Measurements from ENCODE around the gene LIN54. TPM values are rescaled to one million over a fixed set of nuclear protein-coding genes. Genes with fewer than 3 reads are reported as not detected.
"Not testable (repeated sequence)": the region's sequence is repeated elsewhere in the genome, so short reads cannot be mapped to it uniquely, and the experiment has no call there.

LIN54 gene
- total and polyA plus RNA-seq, 2 of the 13 experiments (the other 11 are each of a cell fraction or from before 2014, with no cell fraction given), result 25.2 to 32.9 TPM

DNA sequence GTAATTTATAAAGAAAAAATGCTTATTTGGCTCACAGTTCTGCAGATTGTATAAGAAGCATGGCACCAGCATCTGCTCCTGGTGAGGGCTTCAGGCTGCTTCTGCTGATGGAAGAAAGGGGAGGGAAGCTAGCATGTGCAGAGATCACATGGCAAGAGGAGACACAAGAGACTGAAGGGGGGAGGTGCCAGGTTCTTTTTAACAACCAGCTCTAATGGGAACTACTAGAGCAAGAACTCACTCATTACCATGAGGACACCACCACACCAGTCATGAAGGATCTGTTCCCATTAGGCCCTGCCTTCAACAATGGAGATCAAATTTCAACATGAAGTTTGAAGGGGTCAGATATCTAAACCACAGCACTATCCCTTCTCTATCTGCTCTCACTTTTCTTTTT, 14.9 kb upstream of the LIN54 start (continued):
- TF ChIP-seq ZNF576 (CRISPR knock-in tag; IDR thresholded peaks at IDR 0.05), result no peak
- TF ChIP-seq RFX1 (IDR thresholded peaks at IDR 0.05), result no peak
- TF ChIP-seq ZFY (CRISPR knock-in tag; IDR thresholded peaks at IDR 0.05), result no peak
- no peak for TF ChIP-seq ZNF747 (CRISPR knock-in tag; IDR thresholded peaks at IDR 0.05; ENCODE audit: borderline replicate concordance)
- TF ChIP-seq PAWR (CRISPR knock-in tag; IDR thresholded peaks at IDR 0.05; ENCODE audit: borderline replicate concordance), result no peak
- no peak for TF ChIP-seq ATRX (CRISPR knock-in tag; IDR thresholded peaks at IDR 0.05; ENCODE audit: borderline replicate concordance)
- no peak for TF ChIP-seq ZNF629 (CRISPR knock-in tag; conservative IDR thresholded peaks at IDR 0.05)

DNA sequence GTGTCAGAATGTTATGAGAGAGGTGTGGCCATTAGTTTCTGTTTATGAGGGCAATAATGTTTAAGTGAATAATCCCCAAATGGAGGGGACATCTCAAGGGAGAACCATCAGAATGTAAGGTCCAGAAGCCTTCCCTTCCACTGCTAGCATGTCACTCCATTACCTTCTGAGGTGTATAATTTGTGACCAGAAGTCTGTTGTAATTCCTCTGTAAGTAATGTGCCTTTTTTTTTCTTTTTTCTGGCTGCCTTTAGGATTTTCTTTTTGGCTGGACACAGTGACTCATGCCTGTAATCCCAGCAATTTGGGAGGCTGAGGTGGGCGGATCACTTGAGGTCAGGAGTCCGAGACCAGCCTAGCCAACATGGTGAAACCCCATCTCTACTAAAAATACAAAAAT, 13.6 kb upstream of the LIN54 start:
- Histone ChIP-seq H3K9me3 (ENCODE audit: low read length) (peaks cover 19% of the 10 kb centered on the region), H3K4me3 (replicated peaks in 1 of 3; ENCODE audit: insufficient read depth in 1 of 3, low read depth in 2 of 3, low read length in 3 of 3) (no peak overlapping the region), H3K27ac (ENCODE audit: extremely low read length, insufficient read depth, low read length) (no peak overlapping the region), H3K27me3 (ENCODE audit: control insufficient read depth in 1 of 2, insufficient read depth in 2 of 2, low read length in 2 of 2) (no peaks in the 10 kb centered on the region; a peak in 1 of 5 replicates), H3K9ac (ENCODE audit: insufficient read depth, low read depth, low read length) (no peak overlapping the region), H2AFZ (ENCODE audit: low read length) (no peak overlapping the region), H3K79me2 (ENCODE audit: insufficient read depth, low read length) (no peaks in the 10 kb centered on the region), H3K36me3 (replicated peaks in 1 of 2; ENCODE audit: control insufficient read depth in 1 of 2, insufficient read depth in 2 of 2, low read length in 2 of 2) (no peaks in the 10 kb centered on the region), H3K4me1 (ENCODE audit: insufficient read depth, low read length) (peaks cover 15% of the 10 kb centered on the region; the same call in 1 of the 2 replicates), H4K20me1 (ENCODE audit: insufficient read depth, low read length) (no peaks in the 10 kb centered on the region), H3K4me2 (ENCODE audit: low read depth, low read length) (no peak overlapping the region)
- no peak for FAIRE-seq
- no peak for DNase-seq (ENCODE audit: low spot score)
- CTCF ChIA-PET (ENCODE audit: low intra/inter-chr PET ratio, low total read pairs), result no interaction called here
- intact Hi-C loops (cut with micrococcal nuclease; ENCODE audit: unreplicated experiment), result no loop called here
- no peak for ATAC-seq
- BruUV-seq (replicated peaks), result no TSS peak
- 0% methylated on average over 2 of the region's 2 CpGs for WGBS (ENCODE audit: low lambda C conversion rate)
- in situ Hi-C loops (cut with HindIII; ENCODE audit: extremely low pct_ligation_motif_present, low pct_unique_long_range_greater_than_20kb), result no loop called here
- POLR2A ChIA-PET, result no interaction called here
- TF ChIP-seq ZNF563 (CRISPR knock-in tag; IDR thresholded peaks at IDR 0.05) (no peak), ZNF317 (CRISPR knock-in tag; IDR thresholded peaks at IDR 0.05) (peak; percentile 90)

DNA sequence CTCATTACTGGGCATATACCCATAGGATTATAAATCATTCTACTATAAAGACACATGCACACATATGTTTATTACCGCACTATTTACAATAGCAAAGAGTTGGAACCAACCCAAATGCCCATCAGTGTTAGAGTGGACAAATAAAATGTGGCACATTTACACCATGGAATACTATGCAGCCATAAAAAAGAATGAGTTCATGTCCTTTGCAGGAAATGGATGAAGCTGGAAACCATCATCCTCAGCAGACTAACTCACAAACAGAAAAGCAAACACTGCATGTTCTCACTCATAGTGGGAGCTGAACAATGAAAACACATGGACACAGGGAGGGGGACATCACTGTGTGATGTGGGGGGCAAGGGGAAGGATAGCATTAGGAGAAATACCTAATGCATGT, 13.0 kb upstream of the LIN54 start:
- in situ Hi-C loops (cut with HindIII; ENCODE audit: extremely low pct_ligation_motif_present, low pct_unique_long_range_greater_than_20kb); FAIRE-seq; H3K36me3 ChIP-seq (replicated peaks in 1 of 2; ENCODE audit: control insufficient read depth in 1 of 2, insufficient read depth in 2 of 2, low read length in 2 of 2); H3K27me3 ChIP-seq (ENCODE audit: control insufficient read depth in 1 of 2, insufficient read depth in 2 of 2, low read length in 2 of 2); CTCF ChIA-PET (ENCODE audit: low intra/inter-chr PET ratio, low total read pairs); DNase-seq (ENCODE audit: low spot score); BruUV-seq (replicated peaks); H3K9ac ChIP-seq (ENCODE audit: insufficient read depth, low read depth, low read length); H3K27ac ChIP-seq (ENCODE audit: extremely low read length, insufficient read depth, low read length); intact Hi-C loops (cut with micrococcal nuclease; ENCODE audit: unreplicated experiment); H3K79me2 ChIP-seq (ENCODE audit: insufficient read depth, low read length); ATAC-seq; H3K4me2 ChIP-seq (ENCODE audit: low read depth, low read length); POLR2A ChIA-PET; H4K20me1 ChIP-seq (ENCODE audit: insufficient read depth, low read length); H3K4me3 ChIP-seq (replicated peaks in 1 of 3; ENCODE audit: insufficient read depth in 1 of 3, low read depth in 2 of 3, low read length in 3 of 3); H2AFZ ChIP-seq (ENCODE audit: low read length): not testable (repeated sequence)
- 55% methylated on average over 1 of the region's 1 CpG for WGBS (ENCODE audit: low lambda C conversion rate)
- H3K4me1 ChIP-seq (ENCODE audit: insufficient read depth, low read length), result peaks cover 15% of the 10 kb centered on the region; the same call in 1 of the 2 replicates
- H3K9me3 ChIP-seq (ENCODE audit: low read length), result peaks cover 19% of the 10 kb centered on the region
